HAP-1 (cell line): ENCODE data around the gene ATAD3C.
"Not testable (repeated sequence)": the region's sequence is repeated elsewhere in the genome, so short reads cannot be mapped to it uniquely, and the experiment has no call there.

Source experiments
- DNase-seq, 2 experiments: peaks; one replicate each; pipeline ENCODE4 v3.0.0-alpha.2; 2016 to 2020; ENCODE audit warnings: low spot score in 2 of 2
- H3K27me3 ChIP-seq: fragments of 250-450 bp; sonication (Bioruptor Pico); 2 replicates; pipeline ENCODE4 v1.5.1; 2020; ENCODE audit warnings: low read depth, mild to moderate bottlenecking, moderate library complexity
- H3K36me3 ChIP-seq: fragments of 250-450 bp; sonication (Bioruptor Pico); replicated peaks from 2 replicates; pipeline ENCODE4 v1.5.1; 2020; ENCODE audit warnings: mild to moderate bottlenecking
- H3K4me1 ChIP-seq: fragments of 250-450 bp; sonication (Bioruptor Pico); 2 replicates; pipeline ENCODE4 v1.5.1; 2020; ENCODE audit warnings: mild to moderate bottlenecking
- H3K4me3 ChIP-seq: fragments of 250-450 bp; sonication (Bioruptor Pico); 2 replicates; pipeline ENCODE4 v1.5.1; 2020; ENCODE audit warnings: mild to moderate bottlenecking, moderate library complexity
- H3K9me3 ChIP-seq: fragments of 250-450 bp; sonication (Bioruptor Pico); 2 replicates; pipeline ENCODE4 v1.5.1; 2020; ENCODE audit warnings: mild to moderate bottlenecking, moderate library complexity
- in situ Hi-C: fragments of 300-500 bp; cut with MboI; formaldehyde crosslinking; loops from 3 replicates; pipeline ENCODE4 v1.14.3; 2020; ENCODE audit warnings: low sequenced_read_pairs, inconsistent platforms, mixed read lengths

Gene ATAD3C

GRCh38 chr1:1489861-1490260 lies 40.4 kb downstream of the ATAD3C start:
- Histone ChIP-seq H3K36me3 (peaks cover 67% of the 10 kb centered on the region), H3K27me3 (no peaks in the 10 kb centered on the region), H3K4me1 (no peaks in the 10 kb centered on the region), H3K9me3 (no peaks in the 10 kb centered on the region), H3K4me3 (no peak overlapping the region)
- in situ Hi-C loops = loop anchor here (10.0 kb wide), 1 partner anchor 95 kb away; the partner anchor contains the start of gene CCNL2
- no peak for DNase-seq

GRCh38 chr1:1490633-1491230 lies 41.2 kb downstream of the ATAD3C start:
- no peaks in the 10 kb centered on the region for H3K4me1 ChIP-seq
- no peak for DNase-seq
- in situ Hi-C loops = loop anchor here (10.0 kb wide), 1 partner anchor 96 kb away; the partner anchor contains the start of gene CCNL2
- H3K4me3 ChIP-seq = no peak overlapping the region
- H3K27me3 ChIP-seq = no peaks in the 10 kb centered on the region
- peaks cover 71% of the 10 kb centered on the region for H3K36me3 ChIP-seq
- H3K9me3 ChIP-seq = no peaks in the 10 kb centered on the region

- no peak for DNase-seq
- H3K27me3 ChIP-seq = no peaks in the 10 kb centered on the region
- H3K4me1 ChIP-seq = no peaks in the 10 kb centered on the region
- H3K36me3 ChIP-seq = peaks cover 71% of the 10 kb centered on the region
- H3K9me3 ChIP-seq = no peaks in the 10 kb centered on the region
- in situ Hi-C loops = loop anchor here (10.0 kb wide), 1 partner anchor 97 kb away; the partner anchor contains the start of gene CCNL2
- no peak overlapping the region for H3K4me3 ChIP-seq
Observed at GRCh38 chr1:1491601-1492000, 42.1 kb downstream of the ATAD3C start.

DNA sequence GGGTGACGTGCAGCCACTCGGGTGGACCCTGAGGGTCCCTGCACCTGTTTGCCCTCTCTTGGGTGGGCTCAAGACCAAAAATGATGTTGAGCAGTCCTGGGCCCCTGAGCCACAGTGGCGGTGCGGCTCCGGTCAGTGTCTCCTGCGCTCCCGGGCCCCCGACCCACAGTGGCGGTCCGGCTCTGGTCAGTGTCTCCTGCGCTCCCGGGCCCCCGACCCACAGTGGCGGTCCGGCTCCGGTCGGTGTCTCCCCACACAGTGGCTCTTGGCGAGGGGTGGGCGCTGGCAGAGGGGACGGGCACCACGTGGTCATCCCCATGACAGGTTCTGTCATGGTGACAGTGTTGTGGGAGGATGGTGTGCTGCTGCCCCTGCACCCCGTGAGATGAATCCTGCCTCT lies 44.8 kb downstream of the ATAD3C start:
- not testable (repeated sequence) for DNase-seq, H3K4me3 ChIP-seq, H3K9me3 ChIP-seq, H3K4me1 ChIP-seq, H3K27me3 ChIP-seq
- peaks cover 52% of the 10 kb centered on the region for H3K36me3 ChIP-seq
- in situ Hi-C loops = loop anchor here (10.0 kb wide), 1 partner anchor 100 kb away; the partner anchor contains the start of gene CCNL2

DNA sequence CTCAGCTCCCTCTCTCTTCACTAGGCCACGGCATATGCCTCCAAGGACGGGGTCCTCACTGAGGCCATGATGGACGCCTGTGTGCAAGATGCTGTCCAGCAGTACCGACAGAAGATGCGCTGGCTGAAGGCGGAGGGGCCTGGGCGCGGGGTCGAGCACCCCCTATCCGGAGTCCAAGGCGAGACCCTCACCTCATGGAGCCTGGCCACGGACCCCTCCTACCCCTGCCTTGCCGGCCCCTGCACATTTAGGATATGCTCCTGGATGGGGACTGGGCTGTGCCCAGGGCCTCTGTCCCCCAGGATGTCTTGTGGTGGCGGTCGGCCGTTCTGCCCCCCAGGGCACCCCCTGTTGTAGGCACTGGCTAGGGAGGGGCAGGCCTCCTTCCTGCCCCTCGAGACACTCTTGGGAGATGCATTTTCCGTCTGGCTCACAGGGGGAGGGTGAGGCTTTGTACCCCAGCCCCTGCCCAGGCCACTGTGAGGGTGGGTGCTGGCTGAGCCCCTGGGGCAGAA lies 46.0 kb downstream of the ATAD3C start:
- H3K27me3 ChIP-seq, H3K4me1 ChIP-seq, DNase-seq, H3K9me3 ChIP-seq, H3K4me3 ChIP-seq: not testable (repeated sequence)
- H3K36me3 ChIP-seq = peaks cover 40% of the 10 kb centered on the region
- in situ Hi-C loops = loop anchor here (10.0 kb wide), 1 partner anchor 101 kb away; the partner anchor contains the start of gene CCNL2

DNA sequence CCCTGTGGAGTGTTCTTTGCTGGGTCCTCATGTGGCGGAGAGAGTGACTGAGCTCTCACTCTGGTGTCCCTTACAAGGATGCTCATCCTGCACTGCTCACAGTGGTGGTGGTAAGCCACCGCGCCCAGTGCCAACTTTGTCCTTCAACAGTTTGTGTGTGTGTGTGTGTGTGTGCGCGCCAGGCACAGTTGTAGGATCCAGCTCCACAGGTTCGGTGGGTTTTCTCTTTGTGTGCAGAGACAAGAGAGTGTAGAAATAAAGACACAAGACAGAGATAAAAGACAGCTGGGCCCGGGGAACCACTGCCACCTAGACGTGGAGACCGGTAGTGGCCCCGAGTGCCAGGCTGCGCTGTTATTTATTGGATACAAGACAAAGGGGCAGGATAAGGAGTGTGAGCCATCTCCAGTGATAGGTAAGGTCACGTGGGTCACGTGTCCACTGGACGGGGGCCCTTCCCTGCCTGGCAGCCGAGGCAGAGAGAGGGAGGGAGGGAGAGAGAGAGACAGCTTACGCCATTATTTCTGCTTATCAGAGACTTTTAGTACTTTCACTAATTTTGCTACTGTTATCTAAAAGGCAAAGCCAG lies 55.4 kb downstream of the ATAD3C start:
- H3K4me3 ChIP-seq, H3K9me3 ChIP-seq, H3K4me1 ChIP-seq, H3K27me3 ChIP-seq, H3K36me3 ChIP-seq, in situ Hi-C loops: not testable (repeated sequence)
- peak; percentile 50 to 89 for DNase-seq

DNA sequence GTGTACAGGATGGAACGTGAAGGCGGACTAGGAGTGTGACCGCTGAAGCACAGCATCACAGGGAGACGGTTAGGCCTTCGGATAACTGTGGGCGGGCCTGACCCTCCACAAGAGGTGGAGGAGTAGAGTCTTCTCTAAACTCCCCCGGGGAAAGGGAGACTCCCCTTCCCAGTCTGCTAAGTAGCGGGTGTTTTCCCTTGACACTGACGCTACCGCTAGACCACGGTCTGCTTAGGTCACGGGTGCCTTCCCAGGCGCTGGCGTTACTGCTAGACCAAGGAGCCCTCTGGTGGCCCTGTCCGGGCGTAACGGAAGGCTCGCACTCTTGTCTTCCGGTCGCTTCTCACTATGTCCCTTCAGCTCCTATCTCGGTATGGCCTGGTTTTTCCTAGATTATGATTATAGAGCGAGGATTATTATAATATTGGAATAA lies 55.9 kb downstream of the ATAD3C start:
- H3K9me3 ChIP-seq, H3K27me3 ChIP-seq, H3K4me1 ChIP-seq, in situ Hi-C loops, H3K36me3 ChIP-seq, H3K4me3 ChIP-seq: not testable (repeated sequence)
- peak; percentile 20 to 61 for DNase-seq

DNA sequence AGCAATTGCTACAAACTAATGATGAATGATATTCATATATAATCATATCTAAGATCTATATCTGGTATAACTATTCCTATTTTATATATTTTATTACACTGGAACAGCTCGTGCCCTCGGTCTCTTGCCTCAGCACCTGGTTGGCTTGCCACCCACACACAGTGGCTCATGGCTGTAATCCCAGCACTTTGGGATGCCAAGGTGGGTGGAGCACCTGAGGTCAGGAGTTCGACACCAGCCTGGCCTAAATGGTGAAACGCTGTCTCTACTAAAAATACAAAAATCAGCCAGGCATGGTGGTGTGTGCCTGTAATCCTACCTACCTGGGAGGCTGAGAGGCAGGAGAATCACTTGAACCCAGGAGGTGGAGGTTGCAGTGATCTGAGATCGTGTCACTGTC lies 56.3 kb downstream of the ATAD3C start:
- H3K27me3 ChIP-seq, H3K4me1 ChIP-seq, DNase-seq, H3K36me3 ChIP-seq, H3K9me3 ChIP-seq, in situ Hi-C loops, H3K4me3 ChIP-seq: not testable (repeated sequence)

DNA sequence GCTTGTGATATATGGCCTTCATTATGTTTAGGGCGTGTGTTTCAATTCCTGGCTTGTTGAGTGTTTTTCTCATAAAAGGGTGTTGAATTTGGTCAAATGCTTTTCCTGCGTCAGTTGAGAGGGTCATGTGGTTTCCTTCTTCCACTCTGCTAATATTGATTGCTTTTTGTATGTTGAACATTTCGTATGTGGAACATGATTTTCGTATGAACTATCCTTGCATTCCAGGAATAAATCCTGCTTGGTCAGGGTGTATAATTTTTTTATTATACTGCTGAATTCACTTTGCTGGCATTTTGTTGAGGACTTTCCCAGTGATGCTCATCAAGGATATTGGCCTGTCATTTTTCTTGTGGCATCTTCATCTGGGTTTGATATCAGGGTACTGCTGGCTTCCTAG lies 57.8 kb downstream of the ATAD3C start:
- Histone ChIP-seq H3K36me3 (no peaks in the 10 kb centered on the region; the same call in 1 of the 2 replicates), H3K4me1 (peaks cover 11% of the 10 kb centered on the region), H3K27me3 (no peaks in the 10 kb centered on the region), H3K4me3 (no peak overlapping the region), H3K9me3 (0 out of 2 replicates have a peak, but pooled peaks cover 3% of the 10 kb centered on the region)
- in situ Hi-C loops = no loop called here
- DNase-seq = no peak

GRCh38 chr1:1508775-1509464 lies 59.4 kb downstream of the ATAD3C start:
- in situ Hi-C loops, H3K9me3 ChIP-seq, DNase-seq, H3K36me3 ChIP-seq, H3K4me3 ChIP-seq, H3K27me3 ChIP-seq: not testable (repeated sequence)
- H3K4me1 ChIP-seq = peaks cover 11% of the 10 kb centered on the region

DNA sequence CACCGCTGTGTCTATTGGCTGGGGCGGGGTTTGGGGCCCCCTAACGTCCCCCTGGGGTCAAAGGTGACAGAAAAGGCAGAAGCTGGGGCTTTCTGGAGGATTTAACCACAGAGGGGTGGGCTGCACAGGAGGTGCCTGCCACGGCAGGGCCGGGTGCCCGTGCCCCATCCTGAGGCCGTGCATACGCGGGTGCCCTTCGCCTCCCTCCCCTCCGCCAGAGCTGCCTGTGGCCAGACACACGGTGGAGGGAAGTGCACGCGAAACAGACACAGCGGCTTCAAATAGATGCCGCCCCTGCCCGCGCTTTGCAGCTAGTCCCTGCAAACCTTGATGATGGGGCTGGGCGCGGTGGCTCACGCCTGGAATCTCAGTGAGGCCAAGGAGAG lies 60.0 kb downstream of the ATAD3C start:
- H3K4me1 ChIP-seq = peaks cover 11% of the 10 kb centered on the region
- H3K27me3 ChIP-seq, H3K4me3 ChIP-seq, DNase-seq, H3K9me3 ChIP-seq, H3K36me3 ChIP-seq, in situ Hi-C loops: not testable (repeated sequence)

- peaks cover 8% of the 10 kb centered on the region for H3K36me3 ChIP-seq
- 0 out of 2 replicates have a peak, but pooled peaks cover 3% of the 10 kb centered on the region for H3K9me3 ChIP-seq
- DNase-seq = peak; percentile 13 to 49
- H3K4me3 ChIP-seq = peak overlapping the region; percentile 100
- in situ Hi-C loops = no loop called here
- H3K4me1 ChIP-seq = peaks cover 5% of the 10 kb centered on the region; the same call in 1 of the 2 replicates
- H3K27me3 ChIP-seq = no peaks in the 10 kb centered on the region
Observed at GRCh38 chr1:1510912-1511532, 61.5 kb downstream of the ATAD3C start.

DNA sequence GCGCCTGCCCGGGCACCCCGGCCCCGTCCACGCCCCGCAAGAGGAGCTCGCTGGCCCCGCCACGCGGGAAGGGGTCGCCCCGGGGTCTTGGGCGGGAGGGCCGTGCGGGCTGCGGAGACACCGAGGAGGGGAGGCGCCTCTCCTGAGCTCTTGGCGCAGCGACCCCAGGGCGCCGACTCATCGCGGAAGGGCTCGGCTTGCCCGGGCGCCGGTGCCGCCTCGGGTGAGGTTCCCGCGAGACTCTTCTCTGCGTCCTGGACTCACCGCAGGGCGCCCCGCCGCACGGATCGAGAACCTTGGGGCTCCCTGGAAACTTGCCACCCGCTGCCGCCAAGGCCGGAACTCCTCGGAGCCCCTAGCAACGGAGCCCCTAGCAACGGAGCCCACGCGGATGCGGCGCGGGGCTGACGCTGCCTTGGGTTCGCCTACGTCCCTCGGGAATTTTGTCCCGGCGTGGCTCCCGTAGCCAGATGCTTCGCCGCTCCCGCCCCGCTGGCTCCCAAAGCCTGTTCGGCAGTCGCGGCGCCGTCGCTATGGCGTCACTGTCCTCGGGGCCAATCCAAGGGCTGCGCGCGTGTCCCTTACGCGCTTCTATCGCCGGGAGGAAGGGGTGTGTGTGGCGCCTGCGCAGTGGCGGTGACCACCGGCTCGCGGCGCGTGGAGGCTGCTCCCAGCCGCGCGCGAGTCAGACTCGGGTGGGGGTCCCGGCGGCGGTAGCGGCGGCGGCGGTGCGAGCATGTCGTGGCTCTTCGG lies 62.2 kb downstream of the ATAD3C start, which contains the start of gene ATAD3A:
TSS of gene ATAD3A (plus strand) at position 630 of the 753 bp plus-strand sequence. CDS start at position 737, 107 bp downstream.
- H3K27me3 ChIP-seq = no peaks in the 10 kb centered on the region
- in situ Hi-C loops = no loop called here
- H3K4me1 ChIP-seq = peaks cover 5% of the 10 kb centered on the region; the same call in 1 of the 2 replicates
- 0 out of 2 replicates have a peak, but pooled peaks cover 3% of the 10 kb centered on the region for H3K9me3 ChIP-seq
- H3K4me3 ChIP-seq = peak within 1 kb of the TSS; percentile 100
- peaks cover 12% of the 10 kb centered on the region for H3K36me3 ChIP-seq
- peak; percentile 92 to 98 for DNase-seq
